CD4-positive, alpha-beta T cell treated with Interleukin-17A for 1 hour (primary cell): ENCODE measurements around the gene SAMD1.
A peak's percentile ranks its signal among the peaks of the same experiment; 100 is the strongest.
"Not testable (repeated sequence)": the region's sequence is repeated elsewhere in the genome, so short reads cannot be mapped to it uniquely, and the experiment has no call there.

Experiments
- DNase-seq: peaks from one replicate; pipeline ENCODE4 v3.0.0-alpha.2; 2020

Gene SAMD1

DNA sequence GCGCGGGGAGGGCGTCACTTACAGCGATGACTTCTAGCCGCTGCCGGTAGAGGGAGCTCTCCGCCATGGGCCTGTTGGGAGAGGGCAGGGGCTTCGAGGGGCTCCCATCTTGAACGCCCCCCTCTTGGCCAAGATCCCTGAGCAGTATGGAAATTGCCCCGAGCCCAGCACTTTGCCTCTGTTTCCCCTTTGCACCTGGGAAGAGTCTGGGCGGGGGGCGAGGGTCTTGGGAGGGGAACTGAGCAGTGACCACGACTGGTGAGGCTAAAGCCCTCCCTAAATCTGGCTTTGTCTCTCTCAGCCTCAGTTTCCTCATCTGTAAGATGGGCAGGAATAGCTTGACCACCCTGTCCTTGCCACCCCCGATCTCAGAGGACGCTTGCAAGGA is 31.5 kb downstream of the SAMD1 start:
- peak; percentile 53 for DNase-seq

DNA sequence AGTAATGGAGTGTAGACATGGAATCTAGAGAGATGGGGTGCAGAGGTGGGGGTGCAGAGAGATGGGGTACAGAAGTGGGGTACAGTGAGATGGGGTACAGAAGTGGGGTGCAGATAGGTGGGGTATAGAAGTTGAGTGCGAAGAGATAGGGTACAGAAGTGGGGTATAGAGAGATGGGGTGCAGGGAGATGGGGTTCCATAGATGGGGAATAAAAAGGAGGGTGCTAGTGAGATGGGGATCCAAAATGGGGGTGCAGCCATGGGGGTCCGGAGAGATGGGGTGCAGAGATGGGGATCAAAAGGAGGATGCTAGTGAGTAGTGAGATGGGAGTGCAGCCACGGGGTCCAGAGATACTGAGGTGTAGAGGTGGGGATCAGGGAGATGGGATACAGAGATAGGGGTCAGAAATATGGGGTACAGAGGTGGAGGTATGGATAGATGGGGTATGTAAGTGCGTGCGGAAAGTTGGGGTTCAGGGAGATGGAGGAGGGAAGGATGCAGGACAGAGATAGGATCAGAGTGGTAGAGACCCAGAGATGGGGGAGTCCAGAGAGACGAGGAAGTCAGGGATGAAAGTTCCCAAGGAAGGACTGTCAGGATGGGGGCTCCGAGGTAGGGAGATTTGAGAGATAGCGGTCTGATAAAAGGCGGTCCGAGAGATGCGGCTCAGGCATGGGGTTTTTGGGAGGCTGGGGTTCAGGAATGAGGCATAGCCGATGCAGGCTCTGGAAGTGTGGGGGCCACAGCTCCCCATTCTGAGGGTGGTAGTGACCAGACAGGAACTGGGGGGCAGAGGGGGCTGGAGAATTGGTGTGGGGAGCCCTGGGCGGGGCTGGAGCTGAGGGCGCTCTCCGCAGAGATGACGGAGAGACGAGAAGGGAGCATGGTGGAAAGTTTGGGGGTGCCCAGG is 32.1 kb downstream of the SAMD1 start:
- no peak for DNase-seq

DNA sequence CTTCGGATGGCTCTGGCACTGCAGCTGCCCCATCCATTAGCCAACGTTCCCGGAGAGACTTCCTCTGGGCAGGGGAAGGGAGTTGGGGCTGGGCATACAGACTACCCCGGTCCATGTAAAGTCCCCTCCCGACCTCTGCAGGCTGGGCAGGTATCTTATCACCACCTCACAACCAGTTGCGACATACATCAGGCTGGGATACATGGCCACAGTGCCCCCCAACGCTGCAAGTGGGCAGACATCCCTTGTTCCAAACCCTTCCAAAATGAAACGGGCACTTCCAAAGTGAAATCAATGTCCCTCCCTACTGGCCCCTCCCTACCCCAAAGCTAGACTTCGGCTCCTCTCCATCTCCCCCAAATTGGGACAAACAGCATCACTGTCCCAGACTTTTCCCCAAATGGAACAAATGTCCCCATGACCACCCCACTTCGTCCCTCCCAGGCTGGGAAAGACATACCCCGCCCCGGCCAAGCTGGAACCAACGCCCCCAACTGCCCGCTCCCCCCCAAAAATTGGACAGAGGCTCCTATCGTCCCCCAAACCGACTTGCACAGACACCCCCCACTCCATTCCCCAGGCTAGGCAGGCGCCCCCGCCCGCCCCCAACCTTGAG is 33.7 kb downstream of the SAMD1 start:
- no peak for DNase-seq

DNA sequence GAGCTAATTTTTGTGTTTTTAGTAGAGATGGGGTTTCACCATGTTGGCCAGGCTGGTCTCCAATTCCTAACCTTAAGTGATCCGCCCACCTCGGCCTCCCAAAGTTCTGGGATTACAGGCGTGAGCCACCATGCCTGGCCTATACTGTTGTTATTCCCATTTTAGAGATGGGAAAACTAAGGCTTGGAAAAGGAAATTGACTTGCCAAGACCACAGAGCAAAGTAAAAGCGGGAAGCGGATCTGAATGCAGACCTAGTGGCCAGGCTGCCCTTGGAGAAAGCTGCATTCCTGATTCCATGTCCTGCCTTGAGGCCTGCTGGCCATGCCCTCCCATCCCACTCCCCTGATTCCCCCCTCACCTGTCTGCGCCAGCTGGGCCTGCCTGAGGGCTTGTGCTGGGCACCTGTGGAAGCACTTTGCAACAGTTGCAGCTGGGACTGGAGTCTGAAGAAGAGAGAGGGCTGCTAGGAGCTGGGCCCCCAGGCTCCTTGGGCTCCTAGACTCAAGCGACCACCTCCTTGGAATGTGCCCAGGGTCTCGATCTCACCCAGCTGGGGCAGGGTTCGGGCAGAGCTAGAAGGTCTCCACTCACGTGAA is 34.4 kb downstream of the SAMD1 start:
- DNase-seq, result no peak

DNA sequence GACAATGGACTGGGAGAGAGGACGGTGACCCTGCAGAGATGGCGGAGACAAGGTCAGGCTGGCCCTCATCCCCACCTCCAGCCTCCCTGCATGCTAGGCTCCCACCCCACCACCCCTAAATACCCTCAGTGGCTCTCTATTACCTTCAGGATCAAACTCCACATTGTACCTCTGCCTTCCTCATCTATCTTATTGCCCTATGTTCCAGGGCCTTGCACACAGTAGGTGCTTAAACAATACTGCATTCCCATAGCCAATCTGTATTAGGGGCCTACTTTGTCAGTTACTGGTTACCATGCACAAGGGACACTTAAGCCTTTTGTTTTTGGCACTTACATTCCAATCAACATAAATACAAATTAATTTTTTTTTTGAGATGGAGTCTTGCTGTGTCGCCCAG is 35.2 kb downstream of the SAMD1 start:
- no peak for DNase-seq

DNA sequence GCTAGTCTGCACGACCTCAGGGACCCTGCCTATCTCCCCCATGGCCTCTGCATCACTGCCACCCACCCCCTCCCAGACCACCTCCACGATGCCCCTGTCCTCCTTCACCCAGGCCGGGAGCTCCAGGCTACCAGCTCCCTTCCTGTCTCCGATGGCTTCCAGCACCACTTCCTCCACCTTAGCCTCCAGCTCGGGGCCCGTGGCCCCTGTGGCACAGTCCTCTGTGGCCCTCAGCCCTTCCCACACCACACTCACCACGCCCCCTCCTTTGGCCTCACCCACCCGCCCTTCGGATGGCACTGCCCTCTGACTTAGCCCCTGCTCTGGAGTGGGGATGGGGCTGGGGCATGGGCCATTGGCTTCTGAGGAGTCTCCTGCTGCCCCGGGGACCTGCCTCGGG is 35.8 kb downstream of the SAMD1 start:
- no peak for DNase-seq

DNA sequence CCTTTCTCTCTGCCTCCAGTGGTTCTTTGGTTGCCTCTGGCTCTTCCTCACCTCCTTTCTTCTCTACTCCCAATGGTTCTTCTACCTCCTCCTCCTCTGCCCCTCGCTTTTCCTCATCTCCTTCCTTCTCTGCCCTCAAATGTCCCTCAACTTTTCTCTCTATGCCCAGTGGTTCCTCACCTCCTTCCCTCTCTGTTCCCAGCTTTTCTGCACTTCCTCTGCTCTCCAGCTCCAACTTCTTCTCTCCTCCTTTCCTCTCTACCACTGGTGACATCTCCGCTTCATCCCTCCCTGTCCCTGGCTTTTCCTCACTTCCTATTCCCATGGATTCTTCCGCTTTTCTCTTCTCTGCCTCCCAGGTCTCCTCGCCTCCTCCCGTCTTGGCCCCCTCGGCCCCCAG is 36.5 kb downstream of the SAMD1 start:
- DNase-seq, result no peak

DNA sequence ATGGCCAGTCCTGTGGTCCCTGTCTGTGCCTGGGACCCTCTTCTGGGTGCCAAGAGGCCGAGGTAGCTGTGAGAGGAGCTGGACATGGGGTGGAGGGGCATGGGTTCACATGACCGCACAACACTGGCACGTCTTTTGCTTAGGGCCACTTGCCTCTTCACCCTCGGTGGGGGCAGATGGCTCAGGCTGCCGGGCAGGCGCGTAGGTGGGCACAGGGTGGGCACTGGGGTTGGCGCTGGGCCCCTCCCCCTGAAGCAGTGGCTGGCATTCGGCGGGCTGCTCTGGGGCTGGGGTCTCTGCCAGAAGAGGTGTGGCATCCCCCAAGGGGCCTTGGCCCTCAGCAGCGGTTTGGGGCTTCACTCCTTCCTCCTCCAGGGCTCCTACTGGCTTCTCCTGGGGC is 37.1 kb downstream of the SAMD1 start:
- no peak for DNase-seq

DNA sequence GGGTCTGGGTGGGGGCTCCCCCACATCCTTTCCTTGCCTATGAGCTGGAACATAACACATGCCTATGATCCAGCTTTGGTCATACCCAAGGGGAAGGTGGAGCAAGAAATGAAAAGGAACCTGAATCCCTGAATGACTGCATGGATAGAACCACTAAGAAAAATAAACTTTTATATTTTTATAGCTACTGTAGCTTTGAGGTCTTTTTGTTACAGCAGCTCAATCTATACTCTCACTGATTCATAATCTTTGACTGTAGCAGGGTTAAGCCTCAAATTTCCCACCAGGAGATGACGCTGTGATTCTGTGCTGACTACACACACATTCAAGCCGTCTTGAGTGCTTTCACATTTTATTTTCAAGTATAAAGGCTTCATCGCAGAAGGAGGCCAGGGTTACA is 37.5 kb downstream of the SAMD1 start:
- DNase-seq, result no peak

DNA sequence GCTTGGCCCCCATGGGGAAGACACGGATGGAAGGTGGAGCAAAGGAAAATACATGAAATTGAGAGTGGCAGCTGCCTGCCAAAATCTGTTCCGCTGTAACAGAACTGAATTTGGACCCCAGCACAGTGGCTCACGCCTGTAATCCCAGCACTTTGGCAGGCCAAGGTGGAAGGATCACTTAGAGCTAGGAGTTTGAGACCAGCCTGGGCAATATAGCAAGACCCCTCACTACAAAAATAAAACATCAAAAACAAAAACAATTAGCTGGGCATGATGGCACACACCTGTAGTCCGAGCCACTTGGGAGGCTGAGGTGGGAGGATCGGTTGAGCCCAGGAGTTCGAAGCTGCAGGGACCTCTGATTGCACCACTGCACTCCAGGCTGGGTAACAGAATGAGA is 38.1 kb downstream of the SAMD1 start:
- DNase-seq, result no peak

DNA sequence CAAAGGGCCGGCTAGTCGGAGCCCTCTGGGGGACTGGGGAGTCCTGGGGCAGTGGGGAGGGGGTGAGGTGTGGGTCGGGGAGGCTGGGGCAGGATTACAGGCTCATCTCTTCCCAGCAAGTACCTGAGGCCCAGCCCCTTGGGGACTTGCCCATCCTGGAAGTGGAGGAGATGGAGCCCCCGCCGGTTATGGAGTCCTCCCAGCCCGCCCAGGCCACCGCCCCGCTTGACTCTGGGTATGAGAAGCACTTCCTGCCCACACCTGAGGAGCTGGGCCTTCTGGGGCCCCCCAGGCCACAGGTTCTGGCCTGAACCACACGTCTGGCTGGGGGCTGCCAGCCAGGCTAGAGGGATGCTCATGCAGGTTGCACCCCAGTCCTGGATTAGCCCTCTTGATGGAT is 38.6 kb downstream of the SAMD1 start:
- DNase-seq, result no peak

DNA sequence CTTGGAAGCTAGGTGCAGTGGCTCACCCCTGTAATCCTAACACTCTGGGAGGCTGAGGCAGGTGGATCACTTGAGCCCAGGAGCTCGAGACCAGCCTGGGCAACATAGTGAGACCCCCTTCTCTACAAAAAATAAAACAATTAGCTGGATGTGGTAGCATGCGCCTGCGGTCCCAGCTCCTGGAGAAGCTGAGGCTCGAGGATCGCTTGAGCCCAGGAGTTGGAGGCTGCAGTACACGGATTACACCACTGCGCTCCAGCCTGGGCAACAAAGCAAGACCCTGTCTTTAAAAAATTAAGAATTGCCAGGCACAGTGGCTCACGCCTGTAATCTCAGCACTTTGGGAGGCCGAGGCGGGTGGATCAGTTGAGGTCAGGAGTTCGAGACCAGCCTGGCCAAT is 39.6 kb downstream of the SAMD1 start:
- not testable (repeated sequence) for DNase-seq

DNA sequence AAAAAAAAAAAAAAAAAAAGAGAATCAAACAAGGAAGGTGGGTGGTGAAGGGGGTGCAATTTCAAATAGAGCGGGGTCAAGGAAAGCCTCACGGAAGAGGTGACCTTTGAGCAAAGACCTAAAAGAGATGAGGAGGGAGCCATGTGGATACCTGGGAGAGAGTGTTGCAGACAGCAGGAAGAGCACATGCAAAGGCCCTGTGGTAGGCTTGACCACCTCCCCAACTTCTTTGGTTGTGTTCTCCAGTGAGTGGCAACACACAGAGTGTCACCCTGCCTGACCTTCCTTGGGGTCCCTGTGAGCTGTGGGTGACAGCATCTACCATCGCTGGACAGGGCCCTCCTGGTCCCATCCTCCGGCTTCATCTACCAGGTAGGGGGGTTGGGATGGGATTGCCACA is 40.0 kb downstream of the SAMD1 start:
- no peak for DNase-seq

DNA sequence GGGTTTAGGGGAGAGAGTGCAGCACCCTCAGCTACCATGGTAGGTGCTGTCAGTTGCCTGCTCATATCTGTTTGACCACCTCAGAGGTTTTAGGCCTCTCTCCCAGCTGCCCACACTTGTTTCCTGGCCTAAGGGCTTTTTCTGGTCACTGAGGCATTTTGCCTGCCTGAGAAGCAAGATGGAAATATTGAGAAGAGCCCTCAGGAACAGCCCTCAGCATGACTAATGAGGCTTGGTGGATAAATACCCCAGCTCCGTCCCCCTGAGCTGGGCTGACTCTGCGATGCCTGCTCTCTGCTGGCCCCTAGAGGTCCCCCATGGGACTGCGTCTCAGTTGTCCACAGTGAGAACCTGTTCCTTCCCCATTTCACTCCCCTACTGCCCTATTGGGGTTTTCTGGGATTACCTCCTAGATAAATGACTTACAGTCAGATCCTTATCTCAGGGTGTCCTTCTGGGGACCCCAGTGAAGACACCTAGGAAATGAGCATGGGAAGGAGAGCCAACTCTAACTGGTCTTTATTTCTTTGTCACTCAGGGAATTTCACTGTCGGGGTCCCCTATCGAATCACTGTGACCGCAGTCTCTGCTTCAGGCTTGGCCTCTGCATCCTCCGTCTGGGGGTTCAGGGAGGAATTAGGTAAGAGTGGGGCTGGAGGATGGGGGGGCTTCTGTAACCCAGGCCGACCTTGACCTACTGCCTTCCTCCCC is 42.0 kb downstream of the SAMD1 start:
- peak; percentile 81 for DNase-seq

DNA sequence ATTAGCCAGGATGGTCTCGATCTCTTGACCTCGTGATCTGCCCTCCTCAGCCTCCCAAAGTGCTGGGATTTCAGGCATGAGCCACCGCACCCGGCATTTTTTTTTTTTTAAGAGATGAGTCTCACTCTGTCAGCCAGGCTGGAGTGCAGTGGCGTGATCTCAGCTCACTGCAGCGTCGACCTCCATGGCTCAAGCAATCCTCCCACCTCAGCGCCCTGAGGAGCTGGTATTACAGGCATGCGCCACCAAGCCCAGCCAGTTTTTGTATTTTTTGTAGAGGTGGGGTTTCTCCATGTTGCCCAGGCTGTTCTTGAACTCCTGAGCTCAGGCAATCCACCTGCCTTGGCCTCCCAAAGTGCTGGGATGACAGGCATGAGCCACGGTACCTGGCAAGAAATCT is 42.7 kb downstream of the SAMD1 start:
- DNase-seq, result not testable (repeated sequence)

DNA sequence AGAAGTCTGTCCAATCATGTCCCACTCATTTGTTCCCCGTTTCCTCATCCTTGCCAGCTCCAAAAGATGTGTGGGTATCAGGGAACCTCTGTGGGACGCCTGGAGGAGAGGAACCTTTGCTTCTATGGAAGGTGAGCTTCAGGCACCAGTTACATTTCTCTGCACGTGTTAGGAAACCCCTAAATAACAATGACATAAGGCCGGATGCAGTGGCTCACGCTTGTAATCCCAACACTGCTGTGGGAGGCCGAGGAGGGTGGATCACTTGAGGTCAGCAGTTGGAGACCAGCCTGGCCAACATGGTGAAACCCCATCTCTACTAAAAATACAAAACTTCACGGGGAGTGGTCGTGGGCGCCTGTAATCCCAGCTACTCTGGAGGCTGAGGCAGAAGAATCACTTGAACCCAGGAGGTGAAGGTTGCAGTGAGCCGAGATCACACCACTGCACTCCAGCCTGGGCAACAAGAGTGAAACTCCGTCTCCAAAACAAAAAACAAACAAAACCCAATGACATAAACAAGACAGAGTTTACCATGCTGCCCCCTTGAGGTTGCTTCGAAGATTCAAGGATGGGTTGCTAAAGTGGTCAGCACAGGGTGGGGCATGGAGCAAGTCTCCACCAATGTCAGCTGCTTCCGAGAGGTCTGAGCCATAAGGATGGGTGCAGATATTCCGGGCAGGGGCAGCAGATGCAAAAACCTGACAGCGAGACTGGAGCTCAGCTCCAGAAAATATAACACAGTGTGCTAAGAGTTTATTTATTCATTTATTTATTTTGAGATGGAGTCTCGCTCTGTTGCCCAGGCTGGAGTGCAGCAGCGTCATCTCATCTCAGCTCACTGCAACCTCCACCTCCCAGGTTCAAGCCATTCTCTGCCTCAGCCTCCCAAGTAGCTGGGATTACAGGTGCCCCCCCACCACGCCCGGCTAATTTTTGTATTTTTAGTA is 47.6 kb downstream of the SAMD1 start:
- DNase-seq, result peak; percentile 79

DNA sequence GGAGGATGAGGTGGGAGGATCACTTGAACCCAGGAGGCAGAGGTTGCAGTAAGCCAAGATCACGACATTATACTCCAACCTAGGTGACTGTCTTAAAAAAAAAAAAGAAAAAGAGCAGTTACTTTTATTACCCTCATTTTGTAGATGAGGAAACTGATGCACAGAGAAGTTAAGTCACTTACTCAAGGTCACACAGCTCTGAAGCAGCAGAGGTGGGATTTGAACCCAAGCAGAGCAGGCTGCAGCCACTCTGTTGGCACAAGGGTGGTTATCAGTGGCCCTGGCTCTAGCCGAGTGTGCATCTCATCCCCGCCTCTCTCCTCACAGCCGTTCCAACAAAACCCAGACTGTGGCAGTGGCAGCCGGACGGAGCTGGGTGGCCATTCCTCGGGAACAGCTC is 51.4 kb downstream of the SAMD1 start:
- no peak for DNase-seq
